Heart right ventricle (tissue), 16 donors: Measurements from ENCODE around the gene SH3YL1. TPM values are rescaled to one million over a fixed set of nuclear protein-coding genes. Genes with fewer than 3 reads are reported as not detected.

Source experiments
- ATAC-seq, 8 donors: fragments of 200-7000 bp; cut with Tn5 transposase; one replicate each; pipeline ENCODE4 v1.9.1; 2020; ENCODE audit warnings: mild to moderate bottlenecking in 8 of 8, moderate library complexity in 8 of 8, moderate number of reproducible peaks in 1 of 8
- DNase-seq, 2 donors: peaks; one replicate each; pipeline ENCODE4 v3.0.0-alpha.2; 2020
- H3K27ac ChIP-seq, 10 donors: fragments of 200-600 bp; sonication (generic) in 2 of 10; one replicate each; pipeline versions ENCODE4 v1.5.0 to v1.8.0; 2020 to 2022; ENCODE audit warnings: mild to moderate bottlenecking in 3 of 10
- H3K27me3 ChIP-seq, 7 donors: fragments of 200-600 bp; one replicate each; pipeline ENCODE4 v1.8.0; 2021 to 2022; ENCODE audit warnings: mild to moderate bottlenecking in 2 of 7
- H3K36me3 ChIP-seq, 9 donors: fragments of 200-600 bp; sonication (generic) in 1 of 9; one replicate each; pipeline versions ENCODE4 v1.5.0 to v1.8.0; 2020 to 2022; ENCODE audit warnings: mild to moderate bottlenecking in 2 of 9
- H3K4me1 ChIP-seq, 9 donors: fragments of 200-600 bp; sonication (generic) in 1 of 9; one replicate each; pipeline versions ENCODE4 v1.5.0 to v1.8.0; 2020 to 2022; ENCODE audit warnings: mild to moderate bottlenecking in 4 of 9
- H3K4me3 ChIP-seq, 10 donors: fragments of 200-600 bp; sonication (generic) in 2 of 10; one replicate each; pipeline versions ENCODE4 v1.5.0 to v1.8.0; 2020 to 2022; ENCODE audit warnings: mild to moderate bottlenecking in 7 of 10, moderate library complexity in 2 of 10
- H3K9me3 ChIP-seq, 11 donors: fragments of 200-600 bp in 10 of 11; sonication (generic) in 2 of 11; one replicate each; pipeline versions ENCODE4 v1.5.0 to v1.8.0; 2013 to 2022; ENCODE audit warnings: mild to moderate bottlenecking in 2 of 11, control low read depth in 1 of 11, moderate library complexity in 1 of 11
- CTCF ChIP-seq, 9 donors: fragments of 200-600 bp; sonication (generic) in 2 of 9; IDR thresholded peaks; one replicate each; pipeline versions ENCODE4 v1.5.0 to v1.8.0; 2021 to 2022; ENCODE audit warnings: antibody characterized with exemption in 9 of 9, mild to moderate bottlenecking in 5 of 9, moderate library complexity in 1 of 9
- WGBS, 2 donors: extraction: QIAGEN DNeasy Blood & Tissue Kit; methylation state at CpG; one replicate each; pipeline ENCODE4 v1.1.7; 2013; ENCODE audit warnings: inconsistent platforms in 1 of 2; 5-methylcytosine and 5-hydroxymethylcytosine counted together
- intact Hi-C, 10 donors: fragments of 100-400 bp; cut with DNase I; formaldehyde crosslinking; loops; one replicate each; pipeline versions ENCODE4 v1.11.1 to v1.14.2; 2022
- polyA plus RNA-seq, 2 donors: library from polyadenylated mRNA; stranded (reverse); fragments of 200-250 nt; gene quantifications; one replicate each; pipeline ENCODE4 v1.2.3, GENCODE V29; 2013
- total RNA-seq, 10 donors: library from RNA; stranded (reverse); fragmentation: NEBNext Ultra II Directional in 3 of 10; extraction: Animal tissue kit (Norgen Biotek cat#: 25700) in 3 of 10; gene quantifications; one replicate each; pipeline versions ENCODE4 v1.2.1 to v1.2.4, GENCODE V29; 2021 to 2023
- donor health status: Arrhythmogenic right ventricular cardiomyopathy.
- donor health status: ischemic (EF 13 %, LVEDD 7.1; RV severe dilation, severe dysfunction).
- donor health status: healthy with polysubstance abuse.
- donor health status: DM: no; HTN: yes; CAD: no.
- donor health status: DM: no; HTN: no; CAD: no.
- donor health status: ischemic (EF 25% LVEDD 6.9; RV normal size, moderate dysfunction).
- donor health status: ischemic (EF 25% LVEDD 5.7; RV mildly dilated, moderate dysfunction).
- donor health status: healthy.
- donor health status: DM: yes; HTN: yes; CAD: no.
- donor health status: Ischemic cardiomyopathy.
- donor health status: ischemic (EF 35%, LVEDD 5.7; RV mildly dilated, moderate dysfunction).
- donor health status: nonischemic (EF 11% LVEDD 7.7; RV severe dilation, severe dysfunction).
- donor health status: DM: yes; HTN: yes; CAD: no.
- donor health status: PGD.
- donor health status: ischemic (EF 29% LVEDD 5.4; RV normal size, mild dysfunction).
- donor health status: nonischemic (EF 23%, LVEDD 6.1; RV moderate dilation, normal function).

Gene SH3YL1
- total and polyA plus RNA-seq, 12 donors = 7.6 to 39.1 (median 9.3) TPM

GRCh38 chr2:196406-196805 lies 67.4 kb downstream of the SH3YL1 start:
- Histone ChIP-seq H3K27me3 (no peaks in the 10 kb centered on the region), H3K4me1 (no peaks in the 10 kb centered on the region), H3K36me3 (no peaks in the 10 kb centered on the region), H3K27ac (no peak overlapping the region), H3K9me3 (no peaks in the 10 kb centered on the region), H3K4me3 (no peak overlapping the region)
- WGBS, 2 donors = 62 to 78% methylated on average over 5 of the region's 5 CpGs
- no peak for ATAC-seq
- intact Hi-C loops = no loop called here
- no peak for TF ChIP-seq CTCF (IDR thresholded peaks at IDR 0.05)
- DNase-seq = no peak

DNA sequence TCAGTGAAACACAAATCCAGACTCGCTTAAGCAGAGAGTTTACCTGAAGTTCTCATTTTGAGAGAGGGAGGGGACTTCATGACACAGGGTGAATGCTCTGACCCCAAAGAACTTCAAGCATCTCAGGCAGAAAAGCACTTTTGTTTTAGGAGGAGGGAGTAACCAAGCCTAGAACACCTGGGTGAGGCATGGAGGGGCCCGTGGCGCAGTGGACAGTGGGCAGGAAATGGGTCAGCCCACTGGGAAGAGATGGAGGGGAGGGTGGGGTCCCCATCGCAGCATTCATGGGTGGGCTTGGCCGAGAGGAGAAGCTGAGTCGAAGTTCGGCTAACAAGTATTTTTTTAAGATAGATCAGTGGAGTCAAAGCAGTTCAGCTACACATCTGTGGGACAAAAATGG lies 67.9 kb downstream of the SH3YL1 start:
- H3K36me3 ChIP-seq = no peaks in the 10 kb centered on the region
- no peak overlapping the region for H3K27ac ChIP-seq
- ATAC-seq = no peak
- H3K4me1 ChIP-seq = no peaks in the 10 kb centered on the region
- no peak for DNase-seq
- no peak overlapping the region for H3K4me3 ChIP-seq
- no peak for TF ChIP-seq CTCF (IDR thresholded peaks at IDR 0.05)
- no peaks in the 10 kb centered on the region for H3K9me3 ChIP-seq
- WGBS, 2 donors = 81 to 84% methylated on average over 7 of the region's 7 CpGs
- intact Hi-C loops = no loop called here
- no peaks in the 10 kb centered on the region for H3K27me3 ChIP-seq

DNA sequence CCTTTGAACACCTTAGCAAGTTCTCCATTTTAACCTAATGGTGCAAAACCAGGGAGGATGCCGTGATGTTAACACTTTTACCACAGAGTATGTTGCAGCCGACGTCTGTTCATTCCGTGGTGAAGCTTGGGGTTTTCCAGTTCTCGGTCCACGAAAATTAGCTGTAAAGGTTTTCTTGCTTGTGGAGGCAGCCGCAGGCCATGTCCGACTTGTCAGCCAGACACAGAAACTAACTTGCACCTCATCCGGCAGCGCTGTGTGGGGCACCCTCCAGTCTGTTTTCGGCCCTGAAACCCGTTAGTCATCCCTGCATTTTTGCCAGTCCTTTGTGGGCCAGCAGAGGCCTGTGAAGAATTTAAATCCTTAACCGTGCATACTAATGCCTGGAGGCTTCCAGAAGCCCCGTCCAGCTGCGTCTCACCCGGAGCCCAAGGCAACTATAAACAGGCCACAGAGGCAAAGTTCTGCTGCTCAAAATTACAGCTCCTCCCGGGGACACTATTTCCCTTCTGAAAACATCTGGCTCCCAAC lies 70.6 kb downstream of the SH3YL1 start:
- Histone ChIP-seq H3K4me3 (no peak overlapping the region), H3K9me3 (peaks cover 0 to 8% (median 0%) of the 10 kb centered on the region in 11 donors), H3K27ac (no peak overlapping the region), H3K27me3 (no peaks in the 10 kb centered on the region), H3K4me1 (no peaks in the 10 kb centered on the region), H3K36me3 (no peaks in the 10 kb centered on the region)
- intact Hi-C loops = no loop called here
- WGBS, 2 donors = 85 to 87% methylated on average over 17 of the region's 17 CpGs
- no peak for ATAC-seq
- DNase-seq = no peak
- no peak for TF ChIP-seq CTCF (IDR thresholded peaks at IDR 0.05)

GRCh38 chr2:191311-192190 lies 72.3 kb downstream of the SH3YL1 start:
- peak in 1 of 8 donors; percentile 26 for ATAC-seq
- no peak for TF ChIP-seq CTCF (IDR thresholded peaks at IDR 0.05)
- H3K36me3 ChIP-seq = no peaks in the 10 kb centered on the region
- peaks cover 0 to 22% (median 0%) of the 10 kb centered on the region in 11 donors for H3K9me3 ChIP-seq
- DNase-seq = no peak
- WGBS, 2 donors = 86 to 87% methylated on average over 26 to 29 of the region's 29 CpGs
- no peak overlapping the region for H3K4me3 ChIP-seq
- peaks cover 0 to 12% (median 0%) of the 10 kb centered on the region in 7 donors for H3K27me3 ChIP-seq
- intact Hi-C loops = no loop called here
- no peak overlapping the region for H3K27ac ChIP-seq
- no peaks in the 10 kb centered on the region for H3K4me1 ChIP-seq
